ENCODE results near the gene ALOX5AP.

The ALOX5AP gene

GRCh38 chr13:30797847-30798535 lies 62.6 kb downstream of the ALOX5AP start:
- DNase-seq (ENCODE audit: low spot score): no peak

GRCh38 chr13:30798776-30799355 lies 63.5 kb downstream of the ALOX5AP start:
- no peak for DNase-seq (ENCODE audit: low spot score)

GRCh38 chr13:30799356-30799824 lies 64.0 kb downstream of the ALOX5AP start:
- no peak for DNase-seq (ENCODE audit: low spot score)

- DNase-seq (ENCODE audit: low spot score): no peak
Measured at GRCh38 chr13:30800107-30800506, 64.8 kb downstream of the ALOX5AP start.

DNA sequence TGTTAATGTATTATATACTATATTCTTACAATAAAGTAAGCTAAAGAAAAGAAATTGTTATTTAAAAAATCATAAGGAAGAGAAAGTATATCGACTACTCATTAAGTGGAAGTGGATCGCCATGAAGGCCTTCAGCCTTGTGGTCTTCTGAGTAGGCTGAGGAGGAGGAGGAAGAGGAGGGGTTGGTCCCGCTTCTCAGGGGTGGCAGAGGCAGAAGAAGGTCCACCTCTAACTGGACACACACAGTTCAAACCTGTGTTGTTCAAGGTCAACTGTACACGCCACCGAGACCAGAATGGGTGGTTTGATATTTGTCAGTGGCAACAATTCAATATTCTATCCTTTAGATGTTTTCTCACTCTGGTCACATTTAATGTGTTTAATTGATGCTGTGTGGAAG lies 67.2 kb downstream of the ALOX5AP start:
- no peak for DNase-seq (ENCODE audit: low spot score)

- DNase-seq (ENCODE audit: low spot score): peak; percentile 91
Measured at GRCh38 chr13:30802953-30803478, 67.7 kb downstream of the ALOX5AP start.

DNA sequence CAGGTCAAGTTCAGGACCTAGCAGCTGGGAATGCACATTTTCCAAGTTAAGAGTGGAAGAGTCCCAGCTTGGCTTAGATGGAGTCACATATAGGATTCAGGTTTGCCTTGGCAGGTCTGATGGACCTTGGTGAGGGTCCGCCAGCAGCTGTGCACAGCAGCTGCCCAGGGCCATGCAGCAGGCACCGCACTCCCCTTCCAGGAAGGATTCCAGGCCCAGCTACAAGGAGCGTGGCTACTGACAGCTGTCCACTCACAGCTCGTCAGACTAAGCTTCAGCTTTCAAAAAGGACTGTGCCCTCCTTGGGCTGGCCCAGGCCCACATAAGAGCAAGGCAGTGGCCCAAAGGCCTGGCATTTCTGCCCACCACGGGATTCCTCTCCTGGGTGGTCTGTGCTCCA lies 68.4 kb downstream of the ALOX5AP start:
- peak; percentile 13 for DNase-seq (ENCODE audit: low spot score)

GRCh38 chr13:30804474-30804873 lies 69.1 kb downstream of the ALOX5AP start:
- DNase-seq (ENCODE audit: low spot score): peak; percentile 29

- DNase-seq (ENCODE audit: low spot score): no peak
Measured at GRCh38 chr13:30805132-30805537, 69.8 kb downstream of the ALOX5AP start.

DNA sequence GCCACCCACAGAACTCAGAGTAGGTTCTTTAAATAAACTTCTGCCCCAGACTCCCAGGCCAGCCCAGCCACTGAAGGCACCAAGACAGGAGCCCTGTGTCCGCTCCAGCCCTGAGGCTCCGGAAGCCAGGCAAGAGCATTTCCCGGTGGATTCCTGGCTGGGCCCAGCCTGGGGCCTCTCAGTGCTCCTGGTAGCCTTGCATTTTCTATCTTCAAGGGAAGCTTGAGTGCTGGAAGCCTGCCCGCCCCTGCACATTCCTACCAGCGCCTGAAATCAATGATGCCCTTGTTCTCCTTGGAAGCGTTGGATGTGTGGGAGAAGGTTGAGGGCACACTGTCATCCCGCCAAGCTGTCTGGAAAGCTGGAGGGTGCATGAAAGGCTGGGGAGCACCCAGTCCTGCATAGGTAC lies 70.3 kb downstream of the ALOX5AP start:
- DNase-seq (ENCODE audit: low spot score): no peak

- no peak for DNase-seq (ENCODE audit: low spot score)
Measured at GRCh38 chr13:30806784-30807183, 71.4 kb downstream of the ALOX5AP start.

GRCh38 chr13:30807392-30807791 lies 72.0 kb downstream of the ALOX5AP start:
- DNase-seq (ENCODE audit: low spot score): no peak

- no peak for DNase-seq (ENCODE audit: low spot score)
Measured at GRCh38 chr13:30808600-30808999, 73.3 kb downstream of the ALOX5AP start.

DNA sequence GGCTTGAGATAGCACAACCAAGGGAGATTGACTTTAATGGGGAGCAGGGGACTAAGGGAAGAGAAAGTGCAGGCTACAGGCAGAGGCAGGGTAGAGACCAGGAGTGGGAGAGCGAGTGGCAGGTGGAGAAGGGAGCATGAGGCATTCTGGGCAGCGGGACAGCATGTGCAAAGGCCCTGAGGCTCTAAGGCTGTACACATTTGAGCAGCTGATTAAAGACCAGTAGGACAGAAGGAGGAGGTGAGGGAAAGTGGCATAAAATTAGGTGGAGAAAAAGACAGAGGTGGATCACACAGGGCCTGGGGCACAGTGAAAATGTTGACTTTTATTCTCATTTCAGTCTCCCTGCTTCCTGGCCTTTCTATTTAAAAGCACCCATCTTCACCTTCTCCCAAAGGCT lies 74.4 kb downstream of the ALOX5AP start:
- no peak for DNase-seq (ENCODE audit: low spot score)

DNA sequence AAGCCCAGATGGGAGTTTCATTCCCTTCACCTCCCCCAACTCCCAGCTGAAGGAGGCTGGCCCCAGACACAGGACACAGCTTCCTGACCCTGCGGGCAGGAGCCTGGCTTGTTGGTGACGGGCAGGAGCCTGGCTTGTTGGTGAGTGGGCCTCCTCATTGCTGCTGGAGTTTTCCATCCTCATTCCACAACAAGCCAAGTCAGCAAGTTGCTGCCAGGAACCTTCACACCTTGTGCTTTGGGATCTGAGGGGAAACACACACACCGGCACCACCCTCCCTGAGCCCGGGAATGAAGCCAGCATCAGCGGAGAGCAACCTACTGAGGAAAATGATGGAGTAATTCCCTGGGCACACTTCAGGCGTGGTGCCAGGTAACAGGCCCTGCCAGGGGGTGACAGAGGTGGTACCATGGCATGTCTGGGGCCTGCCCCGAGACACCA lies 74.9 kb downstream of the ALOX5AP start:
- peak; percentile 62 for DNase-seq (ENCODE audit: low spot score)

DNA sequence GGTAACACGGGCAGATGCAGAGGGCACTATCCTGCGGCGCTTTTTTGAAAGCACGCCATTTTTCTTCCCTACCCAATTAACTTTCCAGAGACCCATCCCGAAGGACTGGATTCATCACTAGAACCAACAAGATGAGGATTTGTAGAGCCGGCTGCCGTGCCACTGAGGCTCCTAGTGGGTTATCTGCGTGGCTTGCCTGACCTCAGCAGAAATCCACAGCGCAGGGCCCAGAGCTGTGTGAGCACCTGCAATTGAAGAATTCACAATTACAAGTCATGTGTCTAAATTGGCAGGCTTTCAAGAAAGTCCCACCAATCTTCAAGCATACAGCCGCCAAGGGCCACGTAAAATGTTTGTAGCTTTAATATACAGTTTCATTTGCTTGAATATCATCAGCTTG lies 75.5 kb downstream of the ALOX5AP start:
- peak; percentile 30 for DNase-seq (ENCODE audit: low spot score)

Data from cerebellar cortex (tissue), 1 donor.